HEK293 (cell line): ENCODE results near the gene ATG2A.
A peak's percentile ranks its signal among the peaks of the same experiment; 100 is the strongest.

Experiments used
- CTCF ChIA-PET: fragments of 350-600 bp; formaldehyde crosslinking; extraction: SDS; loops from one replicate; lab custom pipeline; 2021; ENCODE audit warnings: antibody characterized with exemption; lab: Yijun Ruan, JAX
- POLR2A ChIA-PET: fragments of 300-600 bp; formaldehyde crosslinking; extraction: SDS; loops from one replicate; lab custom pipeline; 2020; ENCODE audit warnings: antibody characterized with exemption, inconsistent platforms; lab: Yijun Ruan, JAX
- H3K27ac ChIP-seq: fragments of 200-500 bp; sonication (Bioruptor generic); 2 replicates; pipeline ENCODE4 v1.5.1; 2014; ENCODE audit warnings: low read depth, low read length, control low read depth, inconsistent platforms; ENCODE audit errors: extremely low read depth
- H3K36me3 ChIP-seq, 2 experiments: fragments of 200-500 bp in 1 of 2; sonication (Bioruptor generic) in 1 of 2; 1 replicate in 1 of 2; 2 replicates in 1 of 2; pipeline ENCODE4 v1.5.1; 2014 to 2017; ENCODE audit warnings: inconsistent platforms in 2 of 2, low read length in 2 of 2; ENCODE audit not compliant: control insufficient read depth in 2 of 2, insufficient read depth in 1 of 2
- H3K4me1 ChIP-seq: fragments of 200-500 bp; sonication (Bioruptor generic); 2 replicates; pipeline ENCODE4 v1.5.1; 2014; ENCODE audit warnings: mild to moderate bottlenecking, low read length, inconsistent platforms; ENCODE audit not compliant: control insufficient read depth, insufficient read depth
- H3K4me3 ChIP-seq: 2 replicates; pipeline ENCODE4 v1.5.1; 2011; ENCODE audit warnings: low read depth, mild to moderate bottlenecking, control low read depth, low read length, moderate library complexity
- H3K9me3 ChIP-seq: fragments of 200-500 bp; sonication (Bioruptor generic); 2 replicates; pipeline ENCODE4 v1.5.1; 2014; ENCODE audit warnings: low read depth, low read length, inconsistent platforms; ENCODE audit not compliant: control insufficient read depth, insufficient read depth
- EGR2 ChIP-seq: fragments of 450-650 bp; formaldehyde crosslinking; IDR thresholded peaks from 2 replicates; pipeline ENCODE4 v1.5.1; 2016; ENCODE audit warnings: low read depth, missing biosample characterization, missing genetic modification characterization
- GFI1B ChIP-seq: fragments of 450-650 bp; formaldehyde crosslinking; IDR thresholded peaks from 2 replicates; pipeline ENCODE4 v1.5.1; 2016; ENCODE audit warnings: missing biosample characterization, missing genetic modification characterization
- HIC1 ChIP-seq: fragments of 450-650 bp; formaldehyde crosslinking; IDR thresholded peaks from 2 replicates; pipeline ENCODE4 v1.5.1; 2016; ENCODE audit warnings: missing biosample characterization, missing genetic modification characterization
- HOXA7 ChIP-seq: sonication (generic); formaldehyde crosslinking; IDR thresholded peaks from 2 replicates; pipeline ENCODE4 v1.8.1; 2022; ENCODE audit warnings: missing genetic modification reagents, borderline replicate concordance
- KLF7 ChIP-seq: fragments of 450-650 bp; formaldehyde crosslinking; IDR thresholded peaks from 2 replicates; pipeline ENCODE4 v1.5.1; 2016; ENCODE audit warnings: missing biosample characterization, missing genetic modification characterization, borderline replicate concordance
- ZBTB17 ChIP-seq: fragments of 450-650 bp; formaldehyde crosslinking; IDR thresholded peaks from 2 replicates; pipeline ENCODE4 v1.5.1; 2016; ENCODE audit warnings: missing biosample characterization, missing genetic modification characterization
- ZBTB26 ChIP-seq: fragments of 450-650 bp; formaldehyde crosslinking; optimal IDR thresholded peaks from 2 replicates; pipeline ENCODE3; 2016; ENCODE audit warnings: missing biosample characterization, mild to moderate bottlenecking, missing genetic modification characterization
- ZBTB44 ChIP-seq: fragments of 450-650 bp; IDR thresholded peaks from 2 replicates; pipeline ENCODE4 v1.5.1; 2018; ENCODE audit warnings: missing biosample characterization, mild to moderate bottlenecking, missing genetic modification characterization
- ZBTB8A ChIP-seq: fragments of 450-650 bp; formaldehyde crosslinking; IDR thresholded peaks from 2 replicates; pipeline ENCODE4 v1.5.1; 2016; ENCODE audit warnings: missing biosample characterization, missing genetic modification characterization
- ZFP3 ChIP-seq: fragments of 450-650 bp; formaldehyde crosslinking; IDR thresholded peaks from 2 replicates; pipeline ENCODE4 v1.5.1; 2016; ENCODE audit warnings: low read depth, missing biosample characterization, missing genetic modification characterization
- ZFP37 ChIP-seq: fragments of 450-650 bp; formaldehyde crosslinking; IDR thresholded peaks from 2 replicates; pipeline ENCODE4 v1.5.1; 2016; ENCODE audit warnings: missing biosample characterization, missing genetic modification characterization
- ZFP69B ChIP-seq: fragments of 450-650 bp; formaldehyde crosslinking; IDR thresholded peaks from 2 replicates; pipeline ENCODE4 v1.5.1; 2016; ENCODE audit warnings: missing biosample characterization, missing genetic modification characterization
- ZNF174 ChIP-seq: fragments of 450-650 bp; formaldehyde crosslinking; IDR thresholded peaks from 2 replicates; pipeline ENCODE4 v1.5.0; 2017; ENCODE audit warnings: missing biosample characterization, mild to moderate bottlenecking, missing genetic modification characterization
- ZNF2 ChIP-seq: fragments of 450-650 bp; formaldehyde crosslinking; IDR thresholded peaks from 2 replicates; pipeline ENCODE4 v1.5.1; 2016; ENCODE audit warnings: missing biosample characterization, missing genetic modification characterization
- ZNF24 ChIP-seq: fragments of 450-650 bp; formaldehyde crosslinking; IDR thresholded peaks from 2 replicates; pipeline ENCODE4 v1.5.1; 2016; ENCODE audit warnings: missing biosample characterization, missing genetic modification characterization
- ZNF280D ChIP-seq: fragments of 450-650 bp; formaldehyde crosslinking; IDR thresholded peaks from 2 replicates; pipeline ENCODE4 v1.5.1; 2016; ENCODE audit warnings: missing biosample characterization, missing genetic modification characterization
- ZNF292 ChIP-seq: fragments of 450-650 bp; formaldehyde crosslinking; IDR thresholded peaks from 2 replicates; pipeline ENCODE4 v1.5.1; 2016; ENCODE audit warnings: low read depth, missing biosample characterization, missing genetic modification characterization, borderline replicate concordance
- ZNF335 ChIP-seq: fragments of 450-650 bp; formaldehyde crosslinking; conservative IDR thresholded peaks from 2 replicates; pipeline ENCODE4 v1.5.1; 2016; ENCODE audit warnings: missing biosample characterization, missing genetic modification characterization
- ZNF394 ChIP-seq: fragments of 450-650 bp; formaldehyde crosslinking; IDR thresholded peaks from 2 replicates; pipeline ENCODE4 v1.5.1; 2016; ENCODE audit warnings: missing biosample characterization, missing genetic modification characterization, mild to moderate bottlenecking, moderate library complexity, borderline replicate concordance
- ZNF416 ChIP-seq: fragments of 450-650 bp; formaldehyde crosslinking; IDR thresholded peaks from 2 replicates; pipeline ENCODE4 v1.5.1; 2016; ENCODE audit warnings: missing biosample characterization, missing genetic modification characterization
- ZNF433 ChIP-seq: fragments of 450-650 bp; formaldehyde crosslinking; IDR thresholded peaks from 2 replicates; pipeline ENCODE4 v1.5.1; 2016; ENCODE audit warnings: missing biosample characterization, missing genetic modification characterization, low read depth
- ZNF501 ChIP-seq: fragments of 450-650 bp; formaldehyde crosslinking; IDR thresholded peaks from 2 replicates; pipeline ENCODE4 v1.5.1; 2016; ENCODE audit warnings: missing biosample characterization, missing genetic modification characterization
- ZNF571 ChIP-seq: fragments of 450-650 bp; formaldehyde crosslinking; IDR thresholded peaks from 2 replicates; pipeline ENCODE4 v1.5.0; 2017; ENCODE audit warnings: missing biosample characterization, missing genetic modification characterization
- ZNF610 ChIP-seq: fragments of 450-650 bp; formaldehyde crosslinking; IDR thresholded peaks from 2 replicates; pipeline ENCODE4 v1.5.1; 2016; ENCODE audit warnings: missing biosample characterization, missing genetic modification characterization, borderline replicate concordance
- ZNF624 ChIP-seq: fragments of 450-650 bp; formaldehyde crosslinking; IDR thresholded peaks from 2 replicates; pipeline ENCODE4 v1.5.1; 2017; ENCODE audit warnings: missing biosample characterization, missing genetic modification characterization
- ZNF626 ChIP-seq: fragments of 450-650 bp; sonication (Bioruptor Pico); formaldehyde crosslinking; IDR thresholded peaks from 2 replicates; pipeline ENCODE4 v1.5.1; 2018; ENCODE audit warnings: missing biosample characterization, missing genetic modification characterization, inconsistent platforms
- ZNF692 ChIP-seq: fragments of 450-650 bp; formaldehyde crosslinking; IDR thresholded peaks from 2 replicates; pipeline ENCODE4 v1.5.1; 2016; ENCODE audit warnings: missing biosample characterization, missing genetic modification characterization
- ZNF76 ChIP-seq: fragments of 450-650 bp; formaldehyde crosslinking; IDR thresholded peaks from 2 replicates; pipeline ENCODE4; 2016; ENCODE audit warnings: low read depth, missing biosample characterization, missing genetic modification characterization, borderline replicate concordance
- ZNF776 ChIP-seq: fragments of 450-650 bp; formaldehyde crosslinking; IDR thresholded peaks from 2 replicates; pipeline ENCODE4 v1.5.0; 2017; ENCODE audit warnings: missing biosample characterization, missing genetic modification characterization, borderline replicate concordance
- ZSCAN30 ChIP-seq: fragments of 450-650 bp; IDR thresholded peaks from 2 replicates; pipeline ENCODE4 v1.5.1; 2018; ENCODE audit warnings: missing biosample characterization, mild to moderate bottlenecking, missing genetic modification characterization, moderate library complexity

Gene ATG2A

GRCh38 chr11:64878223-64878493 lies 38.9 kb downstream of the ATG2A start:
- no peaks in the 10 kb centered on the region for H3K4me1 ChIP-seq
- peaks cover 0 to 13% of the 10 kb centered on the region in 2 experiments; a peak in 1 of 3 replicates for H3K36me3 ChIP-seq
- ChIA-PET POLR2A (interaction anchor here (0.6 to 2.8 kb wide), 11 partner anchors 9 to 234 kb away, joined by 3 to 23 read pairs (median 4); partner anchors contain the start of genes MEN1 and SF1), CTCF (interaction anchor here (0.7 to 4.6 kb wide), 9 partner anchors 10 to 190 kb away, joined by 3 to 36 read pairs (median 12); no protein-coding TSS in a partner anchor)
- H3K9me3 ChIP-seq, result no peaks in the 10 kb centered on the region
- peak overlapping the region; percentile 66 for H3K4me3 ChIP-seq
- H3K27ac ChIP-seq, result no peak overlapping the region; the same call in 1 of the 2 replicates
- TF ChIP-seq ZNF692 (tag by site-specific recombination) (peak; percentile 72; the same call in 1 of the 2 replicates), ZFP3 (tag by site-specific recombination) (no peak), ZBTB26 (tag by site-specific recombination) (peak; percentile 84), ZNF416 (no peak), ZNF433 (tag by site-specific recombination) (no peak), KLF7 (tag by site-specific recombination) (0 out of 2 replicates have a peak, but pooled peaks have one; percentile 4), ZNF394 (tag by site-specific recombination) (peak; percentile 49; the same call in 1 of the 2 replicates), ZNF501 (peak; percentile 65; the same call in 1 of the 2 replicates), ZNF776 (tag by site-specific recombination) (no peak), ZBTB44 (tag by site-specific recombination) (no peak), EGR2 (tag by site-specific recombination) (no peak), ZNF76 (tag by site-specific recombination) (0 out of 2 replicates have a peak, but pooled peaks have one; percentile 23), ZNF292 (tag by site-specific recombination) (no peak), ZNF2 (tag by site-specific recombination) (peak; percentile 56; the same call in 1 of the 2 replicates), ZFP69B (tag by site-specific recombination) (0 out of 2 replicates have a peak, but pooled peaks have one; percentile 5), ZSCAN30 (tag by site-specific recombination) (0 out of 2 replicates have a peak, but pooled peaks have one; percentile 9), GFI1B (tag by site-specific recombination) (no peak), ZBTB8A (tag by site-specific recombination) (no peak), HOXA7 (CRISPR knock-in tag) (no peak), ZNF571 (tag by site-specific recombination) (no peak), HIC1 (0 out of 2 replicates have a peak, but pooled peaks have one; percentile 38), ZFP37 (tag by site-specific recombination) (0 out of 2 replicates have a peak, but pooled peaks have one; percentile 24), ZNF24 (tag by site-specific recombination) (no peak), ZNF626 (tag by site-specific recombination) (no peak), ZBTB17 (tag by site-specific recombination) (no peak), ZNF335 (tag by site-specific recombination) (no peak; the same call in 1 of the 2 replicates), ZNF280D (tag by site-specific recombination) (no peak), ZNF624 (tag by site-specific recombination) (no peak), ZNF610 (tag by site-specific recombination) (no peak), ZNF174 (tag by site-specific recombination) (no peak)
